ENCODE data around the gene CTNND2. TPM values are rescaled to one million over a fixed set of nuclear protein-coding genes. Genes with fewer than 3 reads are reported as not detected.
"Not testable (repeated sequence)": the region's sequence is repeated elsewhere in the genome, so short reads cannot be mapped to it uniquely, and the experiment has no call there.

Gene CTNND2
- polyA plus RNA-seq, 3 donors = 1.9 to 2.9 (median 2.9) TPM

DNA sequence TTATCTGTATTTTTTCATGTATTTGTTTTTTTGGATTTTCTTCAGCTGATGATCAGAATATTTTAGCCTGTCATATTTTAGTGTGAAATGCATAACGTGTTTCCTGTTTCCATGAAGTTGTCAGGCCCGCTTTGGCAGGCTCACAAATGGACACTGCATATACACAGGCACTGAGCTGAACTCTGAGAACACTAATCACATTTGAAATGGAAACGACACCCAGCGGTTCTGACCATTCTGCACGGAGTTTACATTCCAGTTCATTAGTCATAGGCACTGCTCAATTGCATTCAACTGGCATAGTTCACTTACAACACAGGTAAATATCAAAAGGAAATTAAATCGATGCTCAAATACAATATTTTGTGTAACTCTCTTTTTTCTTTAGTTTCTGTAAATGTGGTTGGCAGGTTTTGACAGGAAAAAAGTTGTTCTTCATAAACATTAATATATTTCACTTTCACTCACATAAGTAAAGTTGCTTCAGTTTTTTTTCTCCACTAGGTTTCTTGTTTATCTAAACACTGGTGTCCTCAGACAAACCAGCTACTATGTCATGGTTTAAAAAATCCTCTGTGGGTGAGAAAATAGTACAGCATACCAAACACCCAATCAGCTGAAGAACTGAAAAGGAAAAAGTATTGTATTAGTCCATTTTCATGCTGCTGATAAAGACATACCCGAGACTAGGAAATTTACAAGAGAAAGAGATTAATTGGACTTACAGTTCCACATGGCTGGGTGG is 584.2 kb downstream of the CTNND2 start:
- DNase-seq = no peak

- DNase-seq = not testable (repeated sequence)
These were observed 590.6 kb downstream of the CTNND2 start for GRCh38 chr5:11313694-11314093.

DNA sequence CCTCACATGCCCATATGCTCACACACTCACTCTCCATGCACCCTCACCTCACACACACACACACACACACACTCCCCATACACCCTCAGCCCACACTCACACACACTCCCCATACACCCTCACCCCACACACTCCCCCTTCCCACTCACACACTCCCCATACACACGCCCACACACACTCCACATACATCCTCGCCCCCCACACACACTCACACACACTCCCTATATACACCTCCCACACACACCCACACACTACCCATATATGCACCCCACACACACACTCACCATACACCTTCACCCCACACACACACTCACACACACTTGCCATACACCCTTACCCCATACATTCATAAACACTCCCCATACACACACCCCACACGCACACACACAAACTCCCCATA is 592.5 kb downstream of the CTNND2 start:
- no peak for DNase-seq

- no peak for DNase-seq
These were observed 593.0 kb downstream of the CTNND2 start for GRCh38 chr5:11311272-11311671.

DNA sequence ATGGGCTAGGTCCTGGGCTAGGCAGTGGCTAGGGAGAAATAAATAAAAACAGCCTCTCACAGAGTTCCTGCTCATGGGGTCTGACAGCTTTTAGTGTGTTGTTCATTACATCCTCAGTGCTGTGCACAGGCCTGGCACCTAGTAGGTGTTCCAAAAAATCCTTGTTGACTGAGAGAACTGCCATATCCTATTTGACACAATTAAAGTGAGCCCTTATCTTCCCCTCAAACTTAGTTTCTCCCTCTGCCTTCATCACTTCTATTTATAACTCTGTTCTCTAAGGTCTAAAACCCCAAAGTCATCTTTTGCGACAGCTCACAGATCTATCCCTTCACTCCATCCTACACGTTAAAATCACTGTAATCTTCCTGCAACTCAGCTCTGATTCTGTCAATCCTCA is 594.1 kb downstream of the CTNND2 start:
- no peak for DNase-seq

GRCh38 chr5:11306365-11306764 is 597.9 kb downstream of the CTNND2 start:
- no peak for DNase-seq

DNA sequence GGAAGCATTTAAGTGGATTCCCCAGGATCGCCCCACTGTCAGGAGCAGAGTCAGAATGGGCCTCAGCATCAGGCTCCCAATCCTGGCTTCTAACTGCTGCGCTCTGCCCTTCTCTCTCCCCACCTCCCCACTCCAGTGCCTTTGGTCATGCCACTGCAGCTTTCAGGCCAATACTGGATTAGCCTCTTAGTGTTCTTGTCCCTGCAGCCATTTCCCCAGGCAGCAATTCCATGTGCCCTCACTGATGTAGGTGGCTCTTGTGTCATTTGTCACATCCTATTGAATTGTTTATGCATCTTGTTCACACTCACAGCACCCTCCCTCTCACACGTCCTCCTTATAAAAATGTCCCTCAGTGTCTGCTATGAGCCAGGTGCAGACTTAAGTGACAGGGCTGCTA is 599.0 kb downstream of the CTNND2 start:
- DNase-seq = no peak

DNA sequence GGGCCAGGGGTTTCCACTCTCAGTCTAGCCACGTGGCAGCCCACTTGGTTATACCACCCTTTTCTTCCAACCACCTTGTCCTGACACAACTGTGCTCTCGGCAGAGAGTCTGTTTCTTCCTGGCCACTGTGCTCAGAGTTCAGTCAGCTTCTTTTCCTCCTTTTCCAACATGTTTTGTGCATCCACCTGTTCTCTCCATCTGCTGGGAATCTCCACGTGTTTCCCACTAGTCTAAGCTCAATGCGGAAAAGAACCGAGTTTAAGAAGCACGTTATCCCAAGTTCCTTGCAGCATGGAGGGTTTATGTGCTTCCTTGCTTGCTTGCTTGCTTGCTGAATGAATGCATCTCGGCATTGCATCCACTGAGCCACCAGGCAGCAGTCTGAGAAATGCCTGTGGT is 599.6 kb downstream of the CTNND2 start:
- DNase-seq = no peak

GRCh38 chr5:11302663-11303062 is 601.6 kb downstream of the CTNND2 start:
- no peak for DNase-seq

- DNase-seq = no peak
These were observed 603.1 kb downstream of the CTNND2 start for GRCh38 chr5:11301171-11301570.

DNA sequence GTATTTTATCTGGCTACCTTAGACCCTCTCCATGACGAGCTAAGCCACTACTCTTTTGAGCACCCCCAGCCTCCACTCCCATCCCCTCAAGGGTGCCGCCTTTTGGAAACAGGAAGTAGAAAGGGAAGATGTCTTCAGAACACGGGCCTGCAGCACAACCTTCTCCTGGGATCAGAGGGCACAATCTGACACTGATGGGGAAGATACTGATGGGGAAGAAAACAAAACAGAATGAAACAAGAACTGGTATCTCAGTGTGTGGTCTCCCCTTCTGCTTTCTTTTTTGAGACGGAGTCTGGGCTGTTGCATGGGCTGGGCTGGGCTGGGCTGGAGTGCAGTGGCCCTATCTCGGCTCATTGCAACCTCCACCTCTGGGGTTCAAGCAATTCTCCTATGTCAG is 603.5 kb downstream of the CTNND2 start:
- no peak for DNase-seq

GRCh38 chr5:11298877-11299276 is 605.4 kb downstream of the CTNND2 start:
- no peak for DNase-seq

- DNase-seq = no peak
These were observed 610.7 kb downstream of the CTNND2 start for GRCh38 chr5:11293523-11293922.

DNA sequence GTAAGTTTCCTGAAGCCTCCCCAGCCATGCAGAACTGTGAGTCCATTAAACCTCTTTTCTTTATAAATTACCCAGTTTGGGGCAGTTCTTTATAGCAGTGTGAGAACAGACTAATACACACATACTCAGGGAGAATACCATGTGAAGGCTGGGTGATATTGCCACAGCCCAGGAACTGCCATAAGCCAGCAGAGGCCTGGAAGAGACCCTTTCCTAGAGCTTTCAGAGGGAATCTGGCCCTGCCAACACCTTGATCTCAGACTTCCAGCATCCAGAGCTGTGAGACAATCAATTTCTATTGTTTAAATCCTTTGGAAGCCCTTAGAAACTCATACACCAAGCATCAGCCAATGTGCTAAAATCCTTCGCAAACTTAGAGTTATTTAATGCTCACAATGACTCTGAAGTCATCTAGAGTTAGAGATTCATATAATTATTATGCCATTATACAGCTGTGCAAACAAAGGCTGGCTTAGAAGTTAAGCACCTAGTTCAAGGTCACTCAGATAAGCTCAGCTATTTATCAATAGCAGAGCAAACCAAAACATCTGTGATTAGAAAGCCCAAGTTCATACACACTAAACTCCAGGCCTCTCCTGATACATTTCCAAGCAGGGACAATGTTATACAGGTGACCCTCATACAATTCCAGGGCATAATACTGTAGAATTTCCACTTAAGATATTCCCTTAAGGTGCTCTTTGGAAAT is 611.4 kb downstream of the CTNND2 start:
- no peak for DNase-seq

DNA sequence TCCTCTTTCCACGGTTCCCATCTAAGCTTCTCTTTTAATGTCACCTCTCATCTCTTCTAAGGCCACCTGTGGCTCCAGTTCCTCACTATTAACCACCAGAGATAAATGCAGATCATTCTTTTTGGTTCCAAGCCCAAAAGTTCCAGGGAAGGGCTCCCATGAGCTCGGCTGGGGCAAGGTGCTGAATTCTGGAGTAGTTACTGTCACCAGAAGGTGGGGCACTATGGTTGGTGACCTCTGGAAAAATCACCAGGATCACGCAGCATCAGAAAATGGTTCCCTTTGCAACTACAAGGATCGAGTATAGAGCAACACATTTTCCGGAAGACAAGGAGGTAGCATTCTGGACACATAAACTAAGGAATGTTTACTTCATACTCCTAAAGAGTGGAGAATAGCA is 614.5 kb downstream of the CTNND2 start:
- no peak for DNase-seq

GRCh38 chr5:11289208-11289607 is 615.0 kb downstream of the CTNND2 start:
- DNase-seq = no peak

DNA sequence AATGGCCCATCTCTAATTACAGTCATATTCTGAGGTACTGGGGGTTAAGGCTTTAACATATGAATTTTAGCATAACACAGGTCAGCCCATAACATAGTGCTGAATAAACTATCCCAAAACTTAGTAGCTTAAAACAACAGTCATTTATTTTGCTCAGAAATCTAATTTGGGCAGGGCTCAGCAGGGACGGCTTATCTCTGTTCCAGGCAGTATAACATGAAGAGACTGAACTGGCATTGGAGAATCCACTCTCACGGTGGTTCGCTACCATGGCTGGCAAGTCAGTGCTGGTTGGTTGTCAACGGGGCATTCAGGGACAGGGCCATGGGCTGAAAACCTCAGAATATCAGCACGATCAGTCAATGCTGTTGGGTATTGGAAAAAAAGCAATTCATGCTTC is 622.4 kb downstream of the CTNND2 start:
- no peak for DNase-seq

GRCh38 chr5:11277323-11277722 is 626.9 kb downstream of the CTNND2 start:
- DNase-seq = no peak

- no peak for DNase-seq
These were observed 630.9 kb downstream of the CTNND2 start for GRCh38 chr5:11273180-11273903.

DNA sequence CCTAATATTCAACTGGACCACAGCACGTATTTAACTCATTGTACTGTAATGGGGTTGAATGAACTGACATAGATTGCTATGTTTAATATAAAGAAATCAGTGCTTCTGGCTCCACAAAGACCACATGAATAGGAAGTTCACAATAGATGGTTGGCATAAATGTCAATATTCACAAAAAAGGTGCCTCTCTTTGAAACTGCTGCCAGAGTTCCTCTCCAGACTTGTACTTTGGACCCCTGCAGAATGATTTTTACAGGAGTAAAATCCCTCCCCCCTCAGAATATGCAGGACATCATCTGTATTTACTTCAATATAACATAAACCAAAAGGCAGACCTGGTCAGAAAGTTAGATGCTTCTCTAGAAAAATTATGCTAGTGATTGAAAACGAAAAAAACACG is 634.7 kb downstream of the CTNND2 start:
- DNase-seq = no peak

DNA sequence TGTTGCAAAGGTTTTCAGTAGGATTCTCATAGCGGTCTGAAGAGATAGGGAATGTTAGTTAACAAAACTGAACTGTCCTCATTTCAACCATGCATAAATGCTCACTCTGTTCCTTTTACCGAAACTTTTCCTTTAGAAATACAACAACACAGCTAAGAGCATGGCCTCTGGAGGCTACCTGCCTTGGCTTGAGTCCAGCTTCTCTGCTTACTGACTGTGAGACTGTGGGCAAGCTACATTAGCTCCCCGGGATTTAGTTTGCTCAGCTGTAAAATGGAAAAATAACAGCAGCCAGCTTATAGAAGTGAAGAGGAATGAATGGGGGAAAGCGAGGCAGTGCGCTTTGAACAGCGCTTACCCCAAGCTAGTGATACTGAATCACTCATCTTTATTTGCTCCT is 635.4 kb downstream of the CTNND2 start:
- DNase-seq = no peak

- no peak for DNase-seq
These were observed 637.9 kb downstream of the CTNND2 start for GRCh38 chr5:11266331-11266730.

DNA sequence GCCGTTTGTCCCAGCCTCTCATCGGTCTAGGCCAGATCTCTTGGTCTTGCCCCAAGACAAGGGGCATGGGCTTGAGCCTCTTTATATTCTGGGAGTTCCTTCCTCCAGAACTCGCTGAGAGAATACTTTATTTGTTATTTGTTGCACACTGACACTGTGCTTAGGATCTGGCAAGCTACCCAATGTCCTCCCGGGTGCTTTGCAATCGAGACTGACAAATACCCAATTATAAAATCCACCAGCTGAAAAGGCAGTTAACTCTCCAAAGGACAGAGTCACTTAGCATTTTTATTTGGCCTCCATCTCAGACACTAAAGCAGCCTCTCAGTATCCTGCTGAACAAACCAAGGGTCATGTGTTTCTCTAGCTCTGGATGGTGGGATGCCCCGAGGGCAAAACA is 643.0 kb downstream of the CTNND2 start:
- no peak for DNase-seq

Measured in renal pelvis (tissue), 4 donors.